ENCODE results near the gene LENG8. TPM values are rescaled to one million over a fixed set of nuclear protein-coding genes. Genes with fewer than 3 reads are reported as not detected.

LENG8 gene
- total RNA-seq, 1 experiment from 2014 or later: 196 TPM

GRCh38 chr19:54485851-54486250 is 36.9 kb downstream of the LENG8 start:
- H3K27me3 ChIP-seq (ENCODE audit: insufficient read depth, low read length): peaks cover 15% of the 10 kb centered on the region
- intact Hi-C loops (cut with micrococcal nuclease): no loop called here
- H3K9me2 ChIP-seq (ENCODE audit: insufficient read depth): no peaks in the 10 kb centered on the region
- H3K9me3 ChIP-seq (ENCODE audit: control insufficient read depth in 1 of 2, insufficient read depth in 1 of 2, low read depth in 1 of 2, low read length in 2 of 2): no peaks in the 10 kb centered on the region
- DNase-seq (ENCODE audit: low read depth, low spot score) (no peak), ATAC-seq (no peak)
- no peak overlapping the region for H3K4me2 ChIP-seq (ENCODE audit: low read length)
- no TSS peak for BruUV-seq (replicated peaks)
- POLR2A ChIA-PET: interaction anchor here (0.6 kb wide), 1 partner anchor 13 kb away, joined by 3 read pairs; the partner anchor contains the start of gene CDC42EP5
- RAD21 ChIA-PET (ENCODE audit: low non-redundant PET in 1 of 2, low total read pairs in 2 of 2, uncharacterized antibody in 2 of 2, unreplicated experiment in 2 of 2): no interaction called here
- no peaks in the 10 kb centered on the region for H3K4me1 ChIP-seq (ENCODE audit: control insufficient read depth in 1 of 2, insufficient read depth in 2 of 2, low read length in 2 of 2)
- H3K4me3 ChIP-seq (replicated peaks in 1 of 2; ENCODE audit: low read depth in 1 of 2, low read length in 2 of 2): no peak overlapping the region
- CTCF ChIA-PET: no interaction called here
- H3K79me2 ChIP-seq (ENCODE audit: insufficient read depth, low read length): no peaks in the 10 kb centered on the region
- no peak overlapping the region for H2AFZ ChIP-seq (ENCODE audit: low read depth, low read length, poor library complexity, severe bottlenecking)
- no peak overlapping the region for H3K27ac ChIP-seq (ENCODE audit: low read depth, low read length)
- no peaks in the 10 kb centered on the region for H3K36me3 ChIP-seq (ENCODE audit: control insufficient read depth in 1 of 2, insufficient read depth in 2 of 2, low read length in 2 of 2)
- H4K20me1 ChIP-seq (ENCODE audit: insufficient read depth): no peaks in the 10 kb centered on the region
- TF ChIP-seq POLR2AphosphoS5 (IDR thresholded peaks at IDR 0.05; ENCODE audit: low read depth, low read length) (no peak), ZNF274 (IDR thresholded peaks at IDR 0.05; ENCODE audit: low read depth, low read length) (no peak)
- H3K9ac ChIP-seq (ENCODE audit: low read length): no peak overlapping the region

- ChIA-PET RAD21 (ENCODE audit: low non-redundant PET in 1 of 2, low total read pairs in 2 of 2, uncharacterized antibody in 2 of 2, unreplicated experiment in 2 of 2) (no interaction called here), CTCF (no interaction called here), POLR2A (no interaction called here)
- no peaks in the 10 kb centered on the region for H3K9me2 ChIP-seq (ENCODE audit: insufficient read depth)
- no peak overlapping the region for H3K27ac ChIP-seq (ENCODE audit: low read depth, low read length)
- intact Hi-C loops (cut with micrococcal nuclease): no loop called here
- no peak overlapping the region for H2AFZ ChIP-seq (ENCODE audit: low read depth, low read length, poor library complexity, severe bottlenecking)
- no peaks in the 10 kb centered on the region for H3K4me1 ChIP-seq (ENCODE audit: control insufficient read depth in 1 of 2, insufficient read depth in 2 of 2, low read length in 2 of 2)
- no peak overlapping the region for H3K4me3 ChIP-seq (replicated peaks in 1 of 2; ENCODE audit: low read depth in 1 of 2, low read length in 2 of 2)
- TF ChIP-seq ZNF274 (IDR thresholded peaks at IDR 0.05; ENCODE audit: low read depth, low read length) (no peak), SRF (IDR thresholded peaks at IDR 0.05; ENCODE audit: low read depth) (no peak), RAD21 (IDR thresholded peaks at IDR 0.05; ENCODE audit: low read depth) (no peak), POLR2AphosphoS5 (IDR thresholded peaks at IDR 0.05; ENCODE audit: low read depth, low read length) (no peak), SIN3A (IDR thresholded peaks at IDR 0.05; ENCODE audit: low read depth) (no peak), CBX3 (IDR thresholded peaks at IDR 0.05; ENCODE audit: low read depth) (no peak), EGR1 (IDR thresholded peaks at IDR 0.05; ENCODE audit: low read depth) (no peak), ZFX (IDR thresholded peaks at IDR 0.05) (no peak), ELF1 (IDR thresholded peaks at IDR 0.05; ENCODE audit: borderline replicate concordance, low read depth) (no peak), FOSL1 (IDR thresholded peaks at IDR 0.05; ENCODE audit: low read depth) (no peak), TCF7L2 (IDR thresholded peaks at IDR 0.05; ENCODE audit: borderline replicate concordance, extremely low read depth, insufficient read depth, insufficient read length) (no peak)
- no peaks in the 10 kb centered on the region for H3K36me3 ChIP-seq (ENCODE audit: control insufficient read depth in 1 of 2, insufficient read depth in 2 of 2, low read length in 2 of 2)
- H3K9me3 ChIP-seq (ENCODE audit: control insufficient read depth in 1 of 2, insufficient read depth in 1 of 2, low read depth in 1 of 2, low read length in 2 of 2): no peaks in the 10 kb centered on the region
- H3K79me2 ChIP-seq (ENCODE audit: insufficient read depth, low read length): no peaks in the 10 kb centered on the region
- DNase-seq (ENCODE audit: low read depth, low spot score) (no peak), ATAC-seq (no peak)
- no TSS peak for BruUV-seq (replicated peaks)
- H3K4me2 ChIP-seq (ENCODE audit: low read length): no peak overlapping the region
- peaks cover 22% of the 10 kb centered on the region for H3K27me3 ChIP-seq (ENCODE audit: insufficient read depth, low read length)
- H3K9ac ChIP-seq (ENCODE audit: low read length): no peak overlapping the region
- no peaks in the 10 kb centered on the region for H4K20me1 ChIP-seq (ENCODE audit: insufficient read depth)
Observed at GRCh38 chr19:54489341-54489740, 40.3 kb downstream of the LENG8 start.

Data from HCT116 (cell line).